OCI-LY7 (cell line): ENCODE data around the gene DCAF7. TPM values are rescaled to one million over a fixed set of nuclear protein-coding genes. Genes with fewer than 3 reads are reported as not detected.

Experiments used
- BruUV-seq: library from RNA; stranded (reverse); fragments of 400-500 nt; replicated peaks from 2 replicates; lab custom pipeline; 2021; lab: Mats Ljungman, UMichigan
- CTCF ChIA-PET: fragments of 300-600 bp; sonication (Branson Sonifier 250); formaldehyde crosslinking; loops from one replicate; lab custom pipeline; 2022; ENCODE audit warnings: antibody characterized with exemption; ENCODE audit not compliant: unreplicated experiment; lab: Charles Lee
- POLR2A ChIA-PET: fragments of 300-600 bp; sonication (Branson Sonifier 250); formaldehyde crosslinking; loops from one replicate; lab custom pipeline; 2022; ENCODE audit warnings: antibody characterized with exemption; lab: Charles Lee
- DNase-seq: peaks from one replicate; pipeline ENCODE4 v3.0.0-alpha.2; 2015; ENCODE audit warnings: low spot score
- H2AFZ ChIP-seq: fragments of 200-600 bp; sonication (generic), shearing (Covaris generic); 2 replicates; pipeline ENCODE4 v1.6.1; 2014; ENCODE audit warnings: mild to moderate bottlenecking, antibody characterized with exemption, low read length, moderate library complexity
- H3K27ac ChIP-seq: fragments of 200-600 bp; sonication (generic); 2 replicates; pipeline ENCODE4 v1.5.1; 2014; ENCODE audit warnings: mixed run types, low read depth, mild to moderate bottlenecking, moderate library complexity, low read length, inconsistent platforms; ENCODE audit not compliant: poor library complexity, severe bottlenecking
- H3K36me3 ChIP-seq: fragments of 200-600 bp; sonication (generic); 2 replicates; pipeline ENCODE4 v1.6.1; 2014; ENCODE audit warnings: mild to moderate bottlenecking, antibody characterized with exemption, low read length, moderate library complexity, mixed read lengths; ENCODE audit not compliant: insufficient read depth
- H3K4me1 ChIP-seq: fragments of 200-600 bp; sonication (generic); 2 replicates; pipeline ENCODE4 v1.5.1; 2014; ENCODE audit warnings: mild to moderate bottlenecking, low read length; ENCODE audit not compliant: insufficient read depth, poor library complexity, severe bottlenecking
- H3K4me2 ChIP-seq: fragments of 200-600 bp; sonication (generic); 2 replicates; pipeline ENCODE4 v1.6.1; 2014; ENCODE audit warnings: mild to moderate bottlenecking, low read length
- H3K4me3 ChIP-seq: fragments of 200-600 bp; sonication (generic); 2 replicates; pipeline ENCODE4 v1.5.1; 2014; ENCODE audit warnings: mild to moderate bottlenecking, low read depth, low read length; ENCODE audit not compliant: poor library complexity, severe bottlenecking
- H3K79me2 ChIP-seq: fragments of 200-600 bp; sonication (generic); 2 replicates; pipeline ENCODE4 v1.6.1; 2016; ENCODE audit warnings: low read depth, mild to moderate bottlenecking, low read length, moderate library complexity, mixed read lengths; ENCODE audit not compliant: insufficient read depth
- H3K9me2 ChIP-seq: fragments of 200-600 bp; sonication (generic); 2 replicates; pipeline ENCODE4 v1.6.1; 2016; ENCODE audit warnings: mild to moderate bottlenecking, low read length, mixed read lengths; ENCODE audit not compliant: insufficient read depth
- H3K9me3 ChIP-seq: fragments of 200-600 bp; sonication (generic); 2 replicates; pipeline ENCODE4 v1.6.1; 2014; ENCODE audit warnings: mild to moderate bottlenecking, mixed run types, low read length, mixed read lengths
- H4K20me1 ChIP-seq: fragments of 200-600 bp; sonication (generic); 2 replicates; pipeline ENCODE4 v1.6.1; 2014; ENCODE audit warnings: mild to moderate bottlenecking, antibody characterized with exemption, low read length, moderate library complexity, mixed read lengths; ENCODE audit not compliant: insufficient read depth
- EZH2phosphoT487 ChIP-seq: fragments of 200-600 bp; sonication (generic); IDR thresholded peaks from 2 replicates; pipeline ENCODE4 v1.6.1; 2018; ENCODE audit warnings: low read depth, borderline replicate concordance, mild to moderate bottlenecking, mixed run types, antibody characterized with exemption, low read length, moderate library complexity, mixed read lengths
- intact Hi-C: fragments of 100-400 bp; cut with micrococcal nuclease; formaldehyde crosslinking; loops from one replicate; pipeline ENCODE4 v1.10.0; 2022; ENCODE audit not compliant: unreplicated experiment
- total RNA-seq, 2 experiments: library from RNA; depleted of rRNA in 1 of 2; stranded (reverse); fragments of >200 nt in 1 of 2; shearing (Covaris generic) in 1 of 2; gene quantifications; 2 replicates each; pipeline ENCODE4 v1.2.3, GENCODE V29; 2014 to 2022
- TF ChIP-seq, protein P1 (sequence below): fragments of 200-600 bp; sonication (generic); conservative IDR thresholded peaks from 2 replicates; pipeline ENCODE4 v1.5.1; 2014; ENCODE audit warnings: mild to moderate bottlenecking, antibody characterized with exemption, low read length, moderate library complexity, mixed read lengths

The DCAF7 gene
- total RNA-seq, 2 experiments from 2014 or later: 46.4 to 121 TPM

DNA sequence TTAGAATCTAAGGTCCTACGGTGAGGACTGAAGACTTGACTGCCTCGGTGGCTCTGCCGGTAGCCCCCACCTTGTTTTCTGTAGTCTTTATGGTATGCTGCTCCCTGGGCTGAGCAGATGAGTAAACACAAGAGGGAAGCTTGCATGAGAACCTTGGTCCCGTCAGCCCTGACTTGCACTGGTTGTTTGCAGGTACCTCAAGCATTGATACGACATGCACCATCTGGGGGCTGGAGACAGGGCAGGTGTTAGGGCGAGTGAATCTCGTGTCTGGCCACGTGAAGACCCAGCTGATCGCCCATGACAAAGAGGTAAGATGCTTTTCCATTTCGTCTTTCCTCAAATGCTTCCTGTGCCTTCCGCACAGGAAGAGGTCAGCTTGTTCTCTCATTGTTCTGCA is 29.4 kb downstream of the DCAF7 start:
- POLR2A ChIA-PET: interaction anchor here (0.6 to 1.0 kb wide), 2 partner anchors 10 to 1675 kb away, joined by 3 to 4 read pairs; no protein-coding TSS in a partner anchor
- Histone ChIP-seq H3K79me2 (peaks cover 7% of the 10 kb centered on the region; the same call in 1 of the 2 replicates), H4K20me1 (no peaks in the 10 kb centered on the region), H3K27ac (no peak overlapping the region), H3K4me1 (no peaks in the 10 kb centered on the region), H3K4me2 (no peak overlapping the region), H3K9me3 (no peaks in the 10 kb centered on the region), H3K9me2 (no peaks in the 10 kb centered on the region), H2AFZ (no peak overlapping the region), H3K36me3 (peaks cover 61% of the 10 kb centered on the region), H3K4me3 (no peak overlapping the region)
- TSS peak; percentile 7 for BruUV-seq
- TF ChIP-seq, protein P1, sequence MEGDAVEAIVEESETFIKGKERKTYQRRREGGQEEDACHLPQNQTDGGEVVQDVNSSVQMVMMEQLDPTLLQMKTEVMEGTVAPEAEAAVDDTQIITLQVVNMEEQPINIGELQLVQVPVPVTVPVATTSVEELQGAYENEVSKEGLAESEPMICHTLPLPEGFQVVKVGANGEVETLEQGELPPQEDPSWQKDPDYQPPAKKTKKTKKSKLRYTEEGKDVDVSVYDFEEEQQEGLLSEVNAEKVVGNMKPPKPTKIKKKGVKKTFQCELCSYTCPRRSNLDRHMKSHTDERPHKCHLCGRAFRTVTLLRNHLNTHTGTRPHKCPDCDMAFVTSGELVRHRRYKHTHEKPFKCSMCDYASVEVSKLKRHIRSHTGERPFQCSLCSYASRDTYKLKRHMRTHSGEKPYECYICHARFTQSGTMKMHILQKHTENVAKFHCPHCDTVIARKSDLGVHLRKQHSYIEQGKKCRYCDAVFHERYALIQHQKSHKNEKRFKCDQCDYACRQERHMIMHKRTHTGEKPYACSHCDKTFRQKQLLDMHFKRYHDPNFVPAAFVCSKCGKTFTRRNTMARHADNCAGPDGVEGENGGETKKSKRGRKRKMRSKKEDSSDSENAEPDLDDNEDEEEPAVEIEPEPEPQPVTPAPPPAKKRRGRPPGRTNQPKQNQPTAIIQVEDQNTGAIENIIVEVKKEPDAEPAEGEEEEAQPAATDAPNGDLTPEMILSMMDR: no peak
- TF ChIP-seq EZH2phosphoT487: no peak
- DNase-seq: no peak
- intact Hi-C loops: no loop called here
- CTCF ChIA-PET: no interaction called here

GRCh38 chr17:63587770-63588169 is 37.5 kb downstream of the DCAF7 start:
- intact Hi-C loops: no loop called here
- CTCF ChIA-PET: no interaction called here

DNA sequence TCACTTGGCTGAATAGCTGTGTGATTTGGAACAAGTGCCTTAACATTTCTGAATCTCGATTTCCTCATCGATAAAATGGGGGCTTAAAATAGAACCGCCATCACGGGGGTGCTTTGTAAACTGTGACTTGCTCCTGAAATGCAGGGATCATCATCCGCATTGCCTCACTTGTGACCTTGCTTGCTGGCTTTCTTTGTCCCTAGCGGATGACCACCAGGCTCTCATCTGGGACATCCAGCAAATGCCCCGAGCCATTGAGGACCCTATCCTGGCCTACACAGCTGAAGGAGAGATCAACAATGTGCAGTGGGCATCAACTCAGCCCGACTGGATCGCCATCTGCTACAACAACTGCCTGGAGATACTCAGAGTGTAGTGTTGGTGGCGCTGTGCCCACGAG is 38.5 kb downstream of the DCAF7 start:
- H4K20me1 ChIP-seq: no peaks in the 10 kb centered on the region

More at GRCh38 chr17:63587770-63588169, 37.5 kb downstream of the DCAF7 start:
- no peaks in the 10 kb centered on the region for H4K20me1 ChIP-seq
- H3K4me2 ChIP-seq: no peak overlapping the region
- no peak overlapping the region for H3K4me3 ChIP-seq
- POLR2A ChIA-PET: interaction anchor here (0.6 to 0.7 kb wide), 3 partner anchors 28 to 1020 kb away, joined by 3 to 4 read pairs (median 3); no protein-coding TSS in a partner anchor
- no peaks in the 10 kb centered on the region for H3K4me1 ChIP-seq
- H3K79me2 ChIP-seq: no peaks in the 10 kb centered on the region
- TF ChIP-seq, protein P1: no peak
- no peak for TF ChIP-seq EZH2phosphoT487
- peaks cover 87% of the 10 kb centered on the region for H3K36me3 ChIP-seq
- DNase-seq: no peak
- no peak overlapping the region for H3K27ac ChIP-seq
- no peak overlapping the region for H2AFZ ChIP-seq
- no peaks in the 10 kb centered on the region for H3K9me3 ChIP-seq
- H3K9me2 ChIP-seq: no peaks in the 10 kb centered on the region
- BruUV-seq: no TSS peak

More for the DNA sequence above, 38.5 kb downstream of the DCAF7 start:
- Histone ChIP-seq H3K4me1 (no peaks in the 10 kb centered on the region), H3K9me2 (no peaks in the 10 kb centered on the region), H3K79me2 (no peaks in the 10 kb centered on the region), H3K27ac (no peak overlapping the region), H3K9me3 (no peaks in the 10 kb centered on the region), H3K4me3 (no peak overlapping the region), H2AFZ (no peak overlapping the region), H3K36me3 (peaks cover 87% of the 10 kb centered on the region), H3K4me2 (no peak overlapping the region)
- TF ChIP-seq EZH2phosphoT487: no peak
- TF ChIP-seq, protein P1: no peak
- ChIA-PET POLR2A (no interaction called here), CTCF (no interaction called here)
- DNase-seq: no peak
- no TSS peak for BruUV-seq
- intact Hi-C loops: no loop called here
